K562 (cell line): ENCODE measurements around the gene RABGAP1L. TPM values are rescaled to one million over a fixed set of nuclear protein-coding genes. Genes with fewer than 3 reads are reported as not detected.

Experiments used
- MAFG ChIP-seq: fragments of 450-650 bp; conservative IDR thresholded peaks from 2 replicates; pipeline ENCODE4 v1.6.1; 2016; ENCODE audit warnings: missing genetic modification characterization, missing compliant biosample characterization
- NCOA4 ChIP-seq: fragments of 450-650 bp; IDR thresholded peaks from 2 replicates; pipeline ENCODE4 v1.6.1; 2018; ENCODE audit warnings: mild to moderate bottlenecking; ENCODE audit not compliant: partially characterized antibody
- RBM34 ChIP-seq: fragments of 200-400 bp; formaldehyde crosslinking; IDR thresholded peaks from 2 replicates; pipeline ENCODE4 v1.6.1; 2018; ENCODE audit warnings: low read length, borderline replicate concordance; ENCODE audit not compliant: insufficient read depth
- ZKSCAN3 ChIP-seq: fragments of 250-450 bp; sonication (Bioruptor Pico); IDR thresholded peaks from 2 replicates; pipeline ENCODE4 v1.4.0; 2020
- ZNF274 ChIP-seq: IDR thresholded peaks from 2 replicates; pipeline ENCODE4 v1.6.1; 2011; ENCODE audit warnings: low read depth, mild to moderate bottlenecking, low read length, moderate library complexity, borderline replicate concordance
- ZNF695 ChIP-seq: fragments of 450-650 bp; formaldehyde crosslinking; IDR thresholded peaks from 2 replicates; pipeline ENCODE4 v1.4.0; 2020; ENCODE audit warnings: mild to moderate bottlenecking, moderate library complexity
- polyA plus RNA-seq, 8 experiments: library from polyadenylated mRNA; depleted of rRNA in 4 of 8; stranded (reverse) in 5 of 8; unstranded in 3 of 8; fragments of >200 nt; fragmentation: Nextera tagmentation in 2 of 8; fragmentation: Illumina TruSeq in 1 of 8; extraction: Ambion mirVana in 2 of 8; extraction: Trizol in 1 of 8; gene quantifications; 2 replicates each; pipeline versions ENCODE4 v1.2.1 to v1.2.3, GENCODE V29; 2011 to 2014; ENCODE audit warnings: inconsistent platforms in 1 of 8, missing spikeins in 1 of 8
- total RNA-seq, 7 experiments: library from RNA; depleted of rRNA in 6 of 7; stranded (reverse); fragments of >200 nt in 6 of 7; fragmentation: Illumina TruSeq in 2 of 7; extraction: Trizol in 2 of 7; gene quantifications; 2 replicates each; pipeline versions ENCODE4 v1.2.1 to v1.2.3, GENCODE V29; 2011 to 2021; ENCODE audit warnings: low replicate concordance in 1 of 7
- TF ChIP-seq, protein P1 (sequence below): fragments of 450-650 bp; formaldehyde crosslinking; IDR thresholded peaks from 2 replicates; pipeline ENCODE4 v1.4.0; 2022; ENCODE audit warnings: mild to moderate bottlenecking, moderate library complexity
- TF ChIP-seq, protein P2 (sequence below): fragments of 450-650 bp; formaldehyde crosslinking; IDR thresholded peaks from 2 replicates; pipeline ENCODE4 v1.4.0; 2020; ENCODE audit warnings: mild to moderate bottlenecking, mixed read lengths
- TF ChIP-seq, protein P3 (sequence below): fragments of 450-650 bp; IDR thresholded peaks from 2 replicates; pipeline ENCODE4 v1.6.1; 2017; ENCODE audit warnings: antibody characterized with exemption
- TF ChIP-seq, protein P4 (sequence below), 2 experiments: IDR thresholded peaks; 2 replicates each; pipeline ENCODE4 v1.6.1; 2011; ENCODE audit warnings: borderline replicate concordance in 1 of 2, control low read depth in 1 of 2, low read depth in 1 of 2, low read length in 1 of 2, mild to moderate bottlenecking in 1 of 2, mixed read lengths in 1 of 2, moderate library complexity in 1 of 2; ENCODE audit not compliant: insufficient read depth in 1 of 2, insufficient read length in 1 of 2, poor library complexity in 1 of 2, severe bottlenecking in 1 of 2; ENCODE audit errors: extremely low read depth in 1 of 2
- TF ChIP-seq, protein P5 (sequence below): fragments of 450-650 bp; IDR thresholded peaks from 2 replicates; pipeline ENCODE4 v1.6.1; 2016; ENCODE audit warnings: low read depth

The RABGAP1L gene
- total and polyA plus RNA-seq, 9 of the 15 experiments (the other 6 are each of a cell fraction or from before 2014, with no cell fraction given): 16.5 to 44.9 (median 26.7) TPM

DNA sequence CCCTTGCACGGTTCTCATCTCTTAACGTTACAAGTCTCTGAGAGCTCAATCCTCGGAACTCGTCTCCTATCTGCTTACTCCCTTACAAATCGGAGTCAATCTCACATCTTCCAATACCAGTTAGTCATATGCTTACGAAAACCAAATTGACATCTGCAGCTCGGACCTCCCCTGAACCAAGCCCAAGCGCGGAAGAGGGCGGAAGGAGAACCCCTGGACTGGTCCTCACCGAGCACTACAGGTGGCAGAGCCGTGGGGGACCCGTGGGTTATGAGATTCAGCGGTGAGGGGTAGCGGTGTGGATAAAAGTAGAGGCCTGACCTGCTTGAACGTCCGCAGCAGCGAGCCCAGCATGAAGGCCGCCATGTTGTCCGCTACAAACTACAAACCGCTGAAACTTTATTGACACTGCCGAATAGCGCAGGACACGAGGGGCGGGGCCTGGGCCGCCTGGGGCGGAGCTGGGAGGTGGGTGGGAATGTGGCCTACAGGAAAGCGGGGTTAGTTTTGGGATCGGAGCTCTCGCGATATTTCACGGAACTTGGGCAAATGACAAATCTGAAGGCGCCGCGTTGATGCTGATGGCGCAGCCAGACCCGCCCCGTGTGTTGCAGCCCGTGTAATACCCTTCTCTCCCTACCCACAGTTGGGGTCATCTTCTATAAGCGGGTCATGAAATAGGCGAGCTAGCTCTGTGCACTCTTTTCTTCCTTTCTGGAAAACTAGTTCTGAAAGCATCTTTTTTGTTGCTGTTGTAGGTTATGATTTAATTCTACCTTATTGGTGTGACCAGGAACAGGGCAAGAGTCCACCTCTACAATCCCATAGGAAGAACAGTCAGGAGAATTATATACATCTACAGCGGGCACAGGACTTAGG lies 864.0 kb downstream of the RABGAP1L start, which contains the start of gene MRPS14 (continued):
- TF ChIP-seq MAFG (tag): no peak
- TF ChIP-seq ZNF695 (CRISPR knock-in tag): no peak
- TF ChIP-seq ZKSCAN3 (CRISPR knock-in tag): no peak
- TF ChIP-seq, protein P1, sequence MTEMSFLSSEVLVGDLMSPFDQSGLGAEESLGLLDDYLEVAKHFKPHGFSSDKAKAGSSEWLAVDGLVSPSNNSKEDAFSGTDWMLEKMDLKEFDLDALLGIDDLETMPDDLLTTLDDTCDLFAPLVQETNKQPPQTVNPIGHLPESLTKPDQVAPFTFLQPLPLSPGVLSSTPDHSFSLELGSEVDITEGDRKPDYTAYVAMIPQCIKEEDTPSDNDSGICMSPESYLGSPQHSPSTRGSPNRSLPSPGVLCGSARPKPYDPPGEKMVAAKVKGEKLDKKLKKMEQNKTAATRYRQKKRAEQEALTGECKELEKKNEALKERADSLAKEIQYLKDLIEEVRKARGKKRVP (CRISPR knock-in tag): 0 out of 2 replicates have a peak, but pooled peaks have one; percentile 37
- TF ChIP-seq, protein P2, sequence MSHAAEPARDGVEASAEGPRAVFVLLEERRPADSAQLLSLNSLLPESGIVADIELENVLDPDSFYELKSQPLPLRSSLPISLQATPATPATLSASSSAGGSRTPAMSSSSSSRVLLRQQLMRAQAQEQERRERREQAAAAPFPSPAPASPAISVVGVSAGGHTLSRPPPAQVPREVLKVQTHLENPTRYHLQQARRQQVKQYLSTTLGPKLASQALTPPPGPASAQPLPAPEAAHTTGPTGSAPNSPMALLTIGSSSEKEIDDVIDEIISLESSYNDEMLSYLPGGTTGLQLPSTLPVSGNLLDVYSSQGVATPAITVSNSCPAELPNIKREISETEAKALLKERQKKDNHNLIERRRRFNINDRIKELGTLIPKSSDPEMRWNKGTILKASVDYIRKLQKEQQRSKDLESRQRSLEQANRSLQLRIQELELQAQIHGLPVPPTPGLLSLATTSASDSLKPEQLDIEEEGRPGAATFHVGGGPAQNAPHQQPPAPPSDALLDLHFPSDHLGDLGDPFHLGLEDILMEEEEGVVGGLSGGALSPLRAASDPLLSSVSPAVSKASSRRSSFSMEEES (CRISPR knock-in tag): no peak
- no peak for TF ChIP-seq RBM34
- TF ChIP-seq ZNF274: no peak
- TF ChIP-seq, protein P3, sequence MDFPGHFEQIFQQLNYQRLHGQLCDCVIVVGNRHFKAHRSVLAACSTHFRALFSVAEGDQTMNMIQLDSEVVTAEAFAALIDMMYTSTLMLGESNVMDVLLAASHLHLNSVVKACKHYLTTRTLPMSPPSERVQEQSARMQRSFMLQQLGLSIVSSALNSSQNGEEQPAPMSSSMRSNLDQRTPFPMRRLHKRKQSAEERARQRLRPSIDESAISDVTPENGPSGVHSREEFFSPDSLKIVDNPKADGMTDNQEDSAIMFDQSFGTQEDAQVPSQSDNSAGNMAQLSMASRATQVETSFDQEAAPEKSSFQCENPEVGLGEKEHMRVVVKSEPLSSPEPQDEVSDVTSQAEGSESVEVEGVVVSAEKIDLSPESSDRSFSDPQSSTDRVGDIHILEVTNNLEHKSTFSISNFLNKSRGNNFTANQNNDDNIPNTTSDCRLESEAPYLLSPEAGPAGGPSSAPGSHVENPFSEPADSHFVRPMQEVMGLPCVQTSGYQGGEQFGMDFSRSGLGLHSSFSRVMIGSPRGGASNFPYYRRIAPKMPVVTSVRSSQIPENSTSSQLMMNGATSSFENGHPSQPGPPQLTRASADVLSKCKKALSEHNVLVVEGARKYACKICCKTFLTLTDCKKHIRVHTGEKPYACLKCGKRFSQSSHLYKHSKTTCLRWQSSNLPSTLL: no peak; the same call in 1 of the 2 replicates
- TF ChIP-seq, protein P4, sequence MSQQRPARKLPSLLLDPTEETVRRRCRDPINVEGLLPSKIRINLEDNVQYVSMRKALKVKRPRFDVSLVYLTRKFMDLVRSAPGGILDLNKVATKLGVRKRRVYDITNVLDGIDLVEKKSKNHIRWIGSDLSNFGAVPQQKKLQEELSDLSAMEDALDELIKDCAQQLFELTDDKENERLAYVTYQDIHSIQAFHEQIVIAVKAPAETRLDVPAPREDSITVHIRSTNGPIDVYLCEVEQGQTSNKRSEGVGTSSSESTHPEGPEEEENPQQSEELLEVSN (IDR thresholded peaks at IDR 0.05; ENCODE audit: borderline replicate concordance in 1 of 2, extremely low read depth in 1 of 2, insufficient read depth in 1 of 2, insufficient read length in 1 of 2, low read depth in 1 of 2, low read length in 1 of 2, poor library complexity in 1 of 2, severe bottlenecking in 1 of 2): peak in 1 of 2 experiments; percentile 26
- TF ChIP-seq, protein P5, sequence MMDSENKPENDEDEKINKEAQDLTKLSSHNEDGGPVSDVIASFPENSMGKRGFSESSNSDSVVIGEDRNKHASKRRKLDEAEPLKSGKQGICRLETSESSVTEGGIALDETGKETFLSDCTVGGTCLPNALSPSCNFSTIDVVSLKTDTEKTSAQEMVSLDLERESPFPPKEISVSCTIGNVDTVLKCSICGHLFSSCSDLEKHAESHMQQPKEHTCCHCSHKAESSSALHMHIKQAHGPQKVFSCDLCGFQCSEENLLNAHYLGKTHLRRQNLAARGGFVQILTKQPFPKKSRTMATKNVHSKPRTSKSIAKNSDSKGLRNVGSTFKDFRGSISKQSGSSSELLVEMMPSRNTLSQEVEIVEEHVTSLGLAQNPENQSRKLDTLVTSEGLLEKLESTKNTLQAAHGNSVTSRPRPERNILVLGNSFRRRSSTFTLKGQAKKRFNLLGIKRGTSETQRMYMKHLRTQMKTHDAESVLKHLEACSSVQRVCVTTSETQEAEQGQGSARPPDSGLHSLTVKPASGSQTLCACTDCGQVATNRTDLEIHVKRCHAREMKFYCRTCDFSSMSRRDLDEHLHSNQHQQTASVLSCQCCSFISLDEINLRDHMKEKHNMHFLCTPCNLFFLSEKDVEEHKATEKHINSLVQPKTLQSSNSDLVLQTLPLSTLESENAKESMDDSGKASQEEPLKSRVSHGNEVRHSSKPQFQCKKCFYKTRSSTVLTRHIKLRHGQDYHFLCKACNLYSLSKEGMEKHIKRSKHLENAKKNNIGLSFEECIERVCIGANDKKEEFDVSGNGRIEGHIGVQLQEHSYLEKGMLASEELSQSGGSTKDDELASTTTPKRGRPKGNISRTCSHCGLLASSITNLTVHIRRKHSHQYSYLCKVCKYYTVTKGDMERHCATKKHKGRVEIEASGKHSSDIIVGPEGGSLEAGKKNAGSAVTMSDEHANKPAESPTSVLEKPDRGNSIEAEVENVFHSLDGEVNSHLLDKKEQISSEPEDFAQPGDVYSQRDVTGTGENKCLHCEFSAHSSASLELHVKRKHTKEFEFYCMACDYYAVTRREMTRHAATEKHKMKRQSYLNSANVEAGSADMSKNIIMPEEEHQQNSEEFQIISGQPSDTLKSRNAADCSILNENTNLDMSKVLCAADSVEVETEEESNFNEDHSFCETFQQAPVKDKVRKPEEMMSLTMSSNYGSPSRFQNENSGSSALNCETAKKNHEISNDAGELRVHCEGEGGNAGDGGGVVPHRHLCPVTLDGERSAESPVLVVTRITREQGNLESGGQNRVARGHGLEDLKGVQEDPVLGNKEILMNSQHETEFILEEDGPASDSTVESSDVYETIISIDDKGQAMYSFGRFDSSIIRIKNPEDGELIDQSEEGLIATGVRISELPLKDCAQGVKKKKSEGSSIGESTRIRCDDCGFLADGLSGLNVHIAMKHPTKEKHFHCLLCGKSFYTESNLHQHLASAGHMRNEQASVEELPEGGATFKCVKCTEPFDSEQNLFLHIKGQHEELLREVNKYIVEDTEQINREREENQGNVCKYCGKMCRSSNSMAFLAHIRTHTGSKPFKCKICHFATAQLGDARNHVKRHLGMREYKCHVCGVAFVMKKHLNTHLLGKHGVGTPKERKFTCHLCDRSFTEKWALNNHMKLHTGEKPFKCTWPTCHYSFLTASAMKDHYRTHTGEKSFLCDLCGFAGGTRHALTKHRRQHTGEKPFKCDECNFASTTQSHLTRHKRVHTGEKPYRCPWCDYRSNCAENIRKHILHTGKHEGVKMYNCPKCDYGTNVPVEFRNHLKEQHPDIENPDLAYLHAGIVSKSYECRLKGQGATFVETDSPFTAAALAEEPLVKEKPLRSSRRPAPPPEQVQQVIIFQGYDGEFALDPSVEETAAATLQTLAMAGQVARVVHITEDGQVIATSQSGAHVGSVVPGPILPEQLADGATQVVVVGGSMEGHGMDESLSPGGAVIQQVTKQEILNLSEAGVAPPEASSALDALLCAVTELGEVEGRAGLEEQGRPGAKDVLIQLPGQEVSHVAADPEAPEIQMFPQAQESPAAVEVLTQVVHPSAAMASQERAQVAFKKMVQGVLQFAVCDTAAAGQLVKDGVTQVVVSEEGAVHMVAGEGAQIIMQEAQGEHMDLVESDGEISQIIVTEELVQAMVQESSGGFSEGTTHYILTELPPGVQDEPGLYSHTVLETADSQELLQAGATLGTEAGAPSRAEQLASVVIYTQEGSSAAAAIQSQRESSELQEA: no peak; the same call in 1 of the 2 replicates
- no peak for TF ChIP-seq NCOA4
